ENCODE results near the gene BMPR1A.

Gene BMPR1A

GRCh38 chr10:86953747-86954680 is 197.6 kb downstream of the BMPR1A start:
- FAIRE-seq (no peak), DNase-seq (ENCODE audit: low spot score) (no peak)

DNA sequence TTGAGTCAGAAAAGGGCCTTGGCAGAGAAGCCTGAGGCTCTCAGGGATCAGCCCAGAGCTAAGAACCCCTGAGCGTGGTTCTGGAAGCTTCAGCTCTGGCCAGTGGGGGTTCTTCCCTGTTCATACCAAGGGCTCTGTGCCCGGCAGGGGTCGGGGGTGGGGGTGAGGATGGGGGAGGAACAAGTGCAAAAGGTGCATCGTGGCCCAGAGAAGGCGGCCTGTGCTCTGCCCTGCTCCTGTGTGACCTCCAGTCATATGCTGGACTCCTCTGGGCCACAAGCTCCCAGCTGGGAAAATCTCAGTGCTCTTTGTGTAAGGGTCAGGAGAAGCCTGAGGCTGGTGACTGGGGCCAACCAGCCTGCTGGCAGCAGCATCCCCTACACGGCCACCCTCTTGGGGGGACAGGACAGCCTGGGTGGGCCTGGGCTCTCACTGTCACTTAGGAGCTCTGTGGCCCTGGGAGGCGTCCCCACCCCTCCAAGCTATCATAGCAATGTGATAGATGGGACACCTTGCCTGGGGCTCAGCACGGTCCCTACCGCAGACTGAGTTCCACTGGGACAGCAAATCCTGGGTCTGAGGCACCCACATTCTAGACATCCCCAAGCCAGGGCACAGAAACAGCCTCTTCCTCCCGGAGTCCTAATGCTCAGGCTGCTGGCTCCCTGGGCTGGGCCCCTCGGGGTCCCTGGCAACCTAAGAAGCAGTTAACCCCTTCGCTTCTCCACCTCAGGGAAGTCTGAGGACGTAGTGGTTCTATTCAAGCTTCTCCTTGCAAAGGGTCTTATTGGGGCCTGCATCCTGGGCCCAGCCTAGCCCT is 198.5 kb downstream of the BMPR1A start:
- DNase-seq (ENCODE audit: low spot score) (no peak), FAIRE-seq (no peak)

- FAIRE-seq (no peak), DNase-seq (ENCODE audit: low spot score) (no peak)
These were observed 199.2 kb downstream of the BMPR1A start for GRCh38 chr10:86955501-86956194.

DNA sequence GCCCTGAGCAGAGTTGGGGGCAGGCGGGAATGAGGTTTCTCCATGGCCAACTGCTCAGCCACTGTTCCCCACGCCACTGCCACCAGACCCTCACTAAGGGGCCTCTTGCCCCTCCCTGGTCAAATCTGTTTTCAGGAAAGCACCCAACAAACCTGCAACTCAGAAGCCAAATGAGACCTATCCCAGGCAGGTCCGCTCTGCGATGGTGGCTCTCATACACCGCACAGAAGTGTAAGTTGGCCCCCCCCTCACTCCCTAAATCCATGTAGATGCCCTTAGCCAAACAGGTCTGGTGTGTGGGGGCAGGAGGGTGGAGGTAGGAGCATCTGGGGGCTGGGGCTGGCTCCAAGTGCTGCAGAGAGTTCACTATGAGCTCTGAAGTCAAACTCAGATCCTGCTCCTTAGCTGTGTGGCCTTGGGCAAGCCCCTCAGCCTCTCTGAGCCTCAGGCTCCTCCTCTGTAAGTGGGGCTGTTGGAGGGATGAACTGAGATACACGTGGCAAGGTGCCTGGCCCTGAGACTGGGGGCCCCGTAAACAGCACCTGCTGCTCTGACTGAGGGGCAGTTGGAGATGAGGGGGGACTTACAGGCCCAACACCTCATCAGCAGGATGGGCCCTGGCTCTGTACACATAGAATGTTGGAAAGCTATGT is 199.9 kb downstream of the BMPR1A start:
- FAIRE-seq (no peak), DNase-seq (ENCODE audit: low spot score) (no peak)

GRCh38 chr10:86956848-86957448 is 200.5 kb downstream of the BMPR1A start:
- FAIRE-seq: no peak
- no peak for DNase-seq (ENCODE audit: low spot score)

GRCh38 chr10:86957471-86958115 is 201.2 kb downstream of the BMPR1A start, which contains the start of gene MMRN2:
MMRN2 (minus strand) TSS chr10:86957615; CDS start chr10:86957541, 74 bp downstream.
- no peak for DNase-seq (ENCODE audit: low spot score)
- no peak for FAIRE-seq

DNA sequence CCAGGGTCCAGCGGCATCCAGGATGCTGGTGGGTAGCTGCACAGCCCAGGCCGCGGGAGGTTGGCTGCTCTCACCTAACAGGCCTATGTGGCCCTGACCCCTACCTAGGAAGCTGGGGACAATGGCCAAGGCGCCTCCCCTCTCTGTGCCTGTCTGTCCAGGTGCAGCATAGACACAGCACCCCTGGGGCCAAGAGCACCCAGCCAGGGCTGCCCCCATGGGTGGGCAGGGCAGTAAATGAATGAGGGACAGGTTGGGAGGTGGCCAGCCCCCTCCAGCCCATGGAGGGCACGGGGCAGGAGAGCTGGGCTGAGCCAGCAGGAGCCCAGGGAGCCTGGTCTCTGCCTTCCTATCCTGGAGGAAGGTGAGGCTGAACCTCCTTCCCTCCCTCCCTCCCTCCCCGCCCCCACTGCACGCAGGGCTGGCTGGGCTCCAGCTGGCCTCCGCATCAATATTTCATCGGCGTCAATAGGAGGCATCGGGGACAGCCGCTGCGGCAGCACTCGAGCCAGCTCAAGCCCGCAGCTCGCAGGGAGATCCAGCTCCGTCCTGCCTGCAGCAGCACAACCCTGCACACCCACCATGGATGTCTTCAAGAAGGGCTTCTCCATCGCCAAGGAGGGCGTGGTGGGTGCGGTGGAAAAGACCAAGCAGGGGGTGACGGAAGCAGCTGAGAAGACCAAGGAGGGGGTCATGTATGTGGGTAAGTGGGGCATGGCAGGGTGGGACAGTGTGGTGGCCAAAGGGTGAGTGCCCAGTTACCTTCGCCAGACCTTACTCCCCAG is 201.9 kb downstream of the BMPR1A start, which contains the start of gene SNCG:
Gene SNCG (plus strand): TSS at position 484 of the 785 bp plus-strand sequence. CDS start 99 bp downstream, at position 583.
- FAIRE-seq (peak; percentile 58), DNase-seq (ENCODE audit: low spot score) (peak; percentile 35)

DNA sequence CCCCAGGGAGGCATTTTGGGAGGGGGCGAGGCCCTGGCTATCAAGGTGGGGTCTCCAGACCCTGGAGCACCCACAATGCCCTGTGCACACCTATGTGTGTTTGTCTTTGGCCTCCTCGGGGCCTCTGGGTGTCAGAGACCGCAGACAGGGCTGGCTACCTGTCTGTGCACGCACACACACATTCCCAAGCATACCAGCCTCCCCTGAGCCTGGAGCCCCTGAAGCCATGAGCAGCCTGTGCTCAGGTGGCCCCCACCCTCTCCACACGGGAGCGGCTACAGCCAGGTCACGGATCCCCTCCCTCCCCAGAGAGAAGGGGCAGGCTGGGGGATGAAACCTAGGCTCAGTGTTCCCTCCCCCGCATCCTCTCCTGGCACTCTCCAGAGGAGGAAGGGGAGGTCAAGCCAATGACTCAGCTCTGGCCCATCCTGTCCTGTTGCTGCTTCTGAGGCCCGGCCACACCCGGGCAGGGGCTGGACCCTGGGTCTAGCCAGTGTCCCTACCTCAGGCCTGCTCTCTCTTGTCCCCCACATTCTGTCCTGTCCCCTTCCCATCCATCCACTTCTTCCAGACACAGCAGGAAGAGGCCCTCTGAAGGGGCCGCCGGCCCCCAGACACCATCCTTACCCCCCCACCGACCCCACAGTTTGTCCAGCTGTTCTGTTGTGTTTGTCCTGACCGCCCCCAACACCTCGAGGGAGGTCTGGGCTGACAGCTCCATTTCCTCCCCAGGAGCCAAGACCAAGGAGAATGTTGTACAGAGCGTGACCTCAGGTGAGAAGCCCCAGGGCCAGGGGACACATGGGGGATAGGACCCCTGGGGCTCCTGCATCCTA is 202.7 kb downstream of the BMPR1A start:
- DNase-seq (ENCODE audit: low spot score): peak; percentile 52
- FAIRE-seq: no peak

DNA sequence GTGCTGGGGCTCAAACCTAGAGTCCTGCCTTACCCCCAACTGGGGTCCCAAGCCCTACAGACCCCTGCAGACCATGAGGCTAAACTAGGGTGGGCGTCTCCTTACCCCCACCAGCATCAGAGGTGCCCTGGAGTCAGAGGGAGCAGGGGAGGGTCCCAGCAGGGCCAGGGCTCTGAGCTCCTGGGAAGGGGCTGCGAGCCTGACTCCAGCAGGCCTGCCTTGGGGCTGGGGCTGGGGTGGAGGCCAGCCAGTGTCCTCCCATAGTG is 203.3 kb downstream of the BMPR1A start:
- DNase-seq (ENCODE audit: low spot score) (no peak), FAIRE-seq (no peak)

- DNase-seq (ENCODE audit: low spot score): peak; percentile 76
- peak; percentile 78 for FAIRE-seq
These were observed 203.8 kb downstream of the BMPR1A start for GRCh38 chr10:86960003-86960862.

GRCh38 chr10:86960863-86961434 is 204.5 kb downstream of the BMPR1A start:
- no peak for DNase-seq (ENCODE audit: low spot score)

DNA sequence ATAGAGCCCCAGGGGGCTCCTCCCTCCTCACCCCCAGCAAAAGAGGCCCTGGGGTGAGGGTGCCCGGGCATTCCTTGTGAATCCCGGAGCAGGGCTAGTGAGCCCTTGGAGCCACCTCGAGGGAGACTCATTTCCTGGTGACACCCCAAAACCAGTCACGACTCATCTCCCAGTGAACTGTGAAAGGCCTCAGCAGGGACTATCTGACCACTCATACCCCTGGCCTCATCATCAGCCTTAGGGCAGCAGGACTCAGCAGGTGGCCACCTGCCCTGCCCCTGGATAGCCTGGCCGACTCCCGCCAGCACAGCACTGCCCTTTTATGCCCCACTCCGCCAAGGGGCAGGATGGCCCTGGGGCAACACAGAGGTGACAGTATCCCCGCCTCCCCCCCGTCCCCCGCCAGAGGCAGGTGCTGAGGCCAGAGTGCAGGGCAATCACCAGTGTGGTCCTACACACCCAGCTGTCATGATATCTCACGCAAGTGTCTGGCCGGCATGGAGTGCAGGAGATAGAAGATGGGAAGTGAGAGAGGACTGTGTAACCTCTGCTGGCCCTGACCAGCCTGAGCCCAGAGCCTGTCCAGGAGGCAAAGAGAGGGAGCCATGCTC is 205.2 kb downstream of the BMPR1A start:
- no peak for DNase-seq (ENCODE audit: low spot score)
- FAIRE-seq: peak; percentile 77

More at GRCh38 chr10:86960863-86961434, 204.5 kb downstream of the BMPR1A start:
- no peak for FAIRE-seq

DNA sequence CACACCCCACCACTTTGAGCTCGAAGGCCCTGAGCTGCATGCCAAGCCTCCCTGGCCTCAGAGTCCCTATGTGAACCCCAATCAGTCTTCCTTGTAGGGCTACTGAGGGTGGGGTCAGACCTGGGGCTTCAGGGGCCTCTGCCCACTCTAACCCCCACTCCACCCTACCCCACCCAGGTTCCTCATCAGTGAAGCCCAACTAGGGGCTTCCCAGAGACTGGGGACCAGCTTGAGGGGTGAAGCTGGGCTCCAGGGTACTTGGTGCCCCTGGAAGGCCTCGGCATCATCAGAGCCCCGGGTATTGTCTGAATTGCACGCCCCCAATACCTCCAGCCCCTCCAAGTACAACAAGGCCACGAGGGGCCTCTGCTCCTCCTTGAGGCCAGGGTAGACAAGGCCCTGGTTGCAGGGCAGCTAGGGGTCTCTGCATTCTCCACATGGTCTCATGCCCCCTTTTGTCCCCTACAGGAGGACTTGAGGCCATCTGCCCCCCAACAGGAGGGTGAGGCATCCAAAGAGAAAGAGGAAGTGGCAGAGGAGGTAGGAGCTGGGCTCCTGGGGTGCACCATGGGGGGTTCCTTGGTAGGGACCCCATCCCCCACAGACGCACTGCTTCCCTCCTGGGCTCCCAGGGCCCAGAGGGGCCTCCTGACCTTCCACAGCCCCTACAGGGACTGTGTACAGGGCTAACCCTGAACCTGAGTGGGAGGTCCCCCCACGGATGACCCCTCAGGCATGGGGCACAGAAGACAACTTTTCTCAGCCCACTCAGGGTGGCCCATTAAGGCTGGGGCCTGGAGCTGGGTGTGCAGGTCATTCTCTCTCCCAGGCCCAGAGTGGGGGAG is 205.9 kb downstream of the BMPR1A start:
- FAIRE-seq: no peak
- no peak for DNase-seq (ENCODE audit: low spot score)

GRCh38 chr10:86962981-86963310 is 206.5 kb downstream of the BMPR1A start:
- DNase-seq (ENCODE audit: low spot score) (no peak), FAIRE-seq (no peak)

- DNase-seq (ENCODE audit: low spot score) (no peak), FAIRE-seq (no peak)
These were observed 207.0 kb downstream of the BMPR1A start for GRCh38 chr10:86963341-86963919.
